T-helper 2 cell treated with Interferon-gamma antibody and Interleukin-4, amounts not matched to agents 5 μg/mL and 100 μg/mL, for 36 hours (primary cell): ENCODE data around the gene HDGFL2.

ENCODE experiments used
- DNase-seq: peaks from one replicate; pipeline ENCODE4 v3.0.0; 2021; ENCODE audit warnings: low spot score
- H3K27ac Mint-ChIP-seq: one replicate; pipeline ENCODE4 v1.8.0; 2021; ENCODE audit warnings: mild to moderate bottlenecking, mixed read lengths
- H3K27me3 Mint-ChIP-seq: one replicate; pipeline ENCODE4 v1.8.0; 2021; ENCODE audit warnings: low read depth, mixed read lengths
- H3K36me3 Mint-ChIP-seq: one replicate; pipeline ENCODE4 v1.8.0; 2021; ENCODE audit warnings: low read depth, mixed read lengths
- H3K4me1 Mint-ChIP-seq: one replicate; pipeline ENCODE4 v1.8.0; 2021; ENCODE audit warnings: low read depth, mixed read lengths
- H3K4me3 Mint-ChIP-seq: one replicate; pipeline ENCODE4 v1.8.0; 2022; ENCODE audit warnings: mild to moderate bottlenecking, moderate library complexity, mixed read lengths
- H3K9me3 Mint-ChIP-seq: one replicate; pipeline ENCODE4 v1.8.0; 2021; ENCODE audit warnings: mixed read lengths

Gene HDGFL2

DNA sequence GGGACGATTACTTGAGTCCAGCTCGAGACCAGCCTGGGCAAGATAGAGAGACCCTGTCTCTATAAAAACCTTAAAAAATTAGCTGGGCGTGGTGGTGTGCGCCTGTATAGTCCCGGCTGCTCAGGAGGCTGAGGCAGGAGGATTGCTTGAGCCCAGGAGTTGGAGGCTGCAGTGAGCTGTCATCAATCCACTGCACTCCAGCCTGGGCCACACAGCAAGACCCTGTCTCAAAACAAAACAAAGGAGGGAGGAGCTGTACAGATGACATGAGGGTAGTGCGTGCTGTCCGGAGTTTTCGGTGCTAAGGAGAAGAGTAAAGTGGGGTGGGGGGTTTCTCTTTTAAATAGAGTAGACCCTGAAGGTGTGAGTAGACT, 22.6 kb downstream of the HDGFL2 start:
- Mint-ChIP-seq H3K36me3 (peaks cover 14% of the 10 kb centered on the region), H3K9me3 (no peaks in the 10 kb centered on the region), H3K27ac (no peak overlapping the region), H3K4me1 (no peaks in the 10 kb centered on the region), H3K27me3 (no peaks in the 10 kb centered on the region), H3K4me3 (no peak overlapping the region)
- no peak for DNase-seq

DNA sequence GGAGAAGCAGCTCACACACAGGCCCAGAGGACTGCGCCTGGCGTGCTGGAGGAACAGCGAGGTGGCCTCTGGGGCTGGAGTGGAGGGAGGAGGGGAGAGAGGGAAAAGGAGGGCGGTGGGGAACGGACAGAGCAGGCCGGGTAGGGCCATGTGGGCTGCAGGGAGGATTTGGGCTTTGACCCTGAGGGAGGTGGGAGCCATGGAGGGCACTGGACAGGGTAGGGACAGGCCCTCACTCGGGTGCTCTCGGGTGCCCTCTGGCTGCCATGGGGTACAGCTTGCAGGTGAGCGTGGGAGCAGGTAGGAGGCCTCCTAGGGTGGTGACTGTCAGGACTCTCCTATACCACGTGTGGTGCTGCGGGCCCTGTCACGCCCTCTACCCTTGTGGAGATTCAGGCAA, 23.4 kb downstream of the HDGFL2 start:
- no peaks in the 10 kb centered on the region for H3K9me3 Mint-ChIP-seq
- H3K27ac Mint-ChIP-seq = no peak overlapping the region
- H3K36me3 Mint-ChIP-seq = peaks cover 8% of the 10 kb centered on the region
- H3K27me3 Mint-ChIP-seq = no peaks in the 10 kb centered on the region
- no peak overlapping the region for H3K4me3 Mint-ChIP-seq
- DNase-seq = no peak
- H3K4me1 Mint-ChIP-seq = no peaks in the 10 kb centered on the region

DNA sequence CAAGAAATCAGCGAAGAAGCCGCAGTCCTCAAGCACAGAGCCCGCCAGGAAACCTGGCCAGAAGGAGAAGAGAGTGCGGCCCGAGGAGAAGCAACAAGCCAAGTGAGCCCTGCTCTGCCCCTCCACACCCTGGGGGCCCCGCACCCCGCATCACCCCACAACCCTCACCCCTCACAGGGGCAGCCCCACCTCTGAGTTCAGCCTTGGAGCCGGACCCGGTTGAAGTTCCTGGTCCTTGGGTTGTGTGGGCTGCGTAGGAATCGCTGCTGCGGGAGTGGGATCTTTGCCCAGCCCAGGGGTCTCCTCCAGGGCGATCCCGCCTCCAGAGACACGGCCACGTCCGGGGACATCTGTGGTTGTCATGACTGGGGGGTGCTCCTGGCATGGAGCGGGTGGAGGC, 24.2 kb downstream of the HDGFL2 start:
- Mint-ChIP-seq H3K4me3 (no peak overlapping the region), H3K36me3 (peaks cover 6% of the 10 kb centered on the region), H3K27me3 (no peaks in the 10 kb centered on the region), H3K27ac (no peak overlapping the region), H3K4me1 (no peaks in the 10 kb centered on the region), H3K9me3 (no peaks in the 10 kb centered on the region)
- no peak for DNase-seq

DNA sequence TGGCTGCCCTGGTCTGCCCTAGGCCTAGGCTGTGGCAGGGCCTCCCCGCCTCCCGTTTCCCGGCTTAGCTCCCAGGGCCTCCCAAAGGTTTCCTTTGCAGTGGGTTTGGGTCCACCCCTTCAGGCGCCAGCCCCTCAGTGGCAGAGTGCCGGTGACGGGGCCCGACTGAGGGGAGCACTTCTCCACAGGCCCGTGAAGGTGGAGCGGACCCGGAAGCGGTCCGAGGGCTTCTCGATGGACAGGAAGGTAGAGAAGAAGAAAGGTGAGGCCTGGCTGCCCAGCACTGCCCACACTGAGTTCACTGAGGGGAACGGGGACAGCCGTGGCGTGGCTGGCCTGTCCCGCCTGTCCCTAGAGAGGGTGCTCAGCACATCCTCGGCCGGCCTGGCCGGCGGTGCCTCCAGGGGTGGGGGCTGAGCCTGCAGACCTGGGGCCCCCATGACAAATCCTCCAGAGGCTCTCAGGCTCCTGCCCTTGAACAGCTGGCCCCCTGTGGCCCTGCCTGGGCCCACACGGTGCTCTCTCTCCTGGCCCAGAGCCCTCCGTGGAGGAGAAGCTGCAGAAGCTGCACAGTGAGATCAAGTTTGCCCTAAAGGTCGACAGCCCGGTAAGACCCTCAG, 25.8 kb downstream of the HDGFL2 start:
- DNase-seq = no peak
- Mint-ChIP-seq H3K27me3 (no peaks in the 10 kb centered on the region), H3K4me1 (no peaks in the 10 kb centered on the region), H3K27ac (no peak overlapping the region), H3K9me3 (no peaks in the 10 kb centered on the region), H3K4me3 (no peak overlapping the region), H3K36me3 (peaks cover 6% of the 10 kb centered on the region)

DNA sequence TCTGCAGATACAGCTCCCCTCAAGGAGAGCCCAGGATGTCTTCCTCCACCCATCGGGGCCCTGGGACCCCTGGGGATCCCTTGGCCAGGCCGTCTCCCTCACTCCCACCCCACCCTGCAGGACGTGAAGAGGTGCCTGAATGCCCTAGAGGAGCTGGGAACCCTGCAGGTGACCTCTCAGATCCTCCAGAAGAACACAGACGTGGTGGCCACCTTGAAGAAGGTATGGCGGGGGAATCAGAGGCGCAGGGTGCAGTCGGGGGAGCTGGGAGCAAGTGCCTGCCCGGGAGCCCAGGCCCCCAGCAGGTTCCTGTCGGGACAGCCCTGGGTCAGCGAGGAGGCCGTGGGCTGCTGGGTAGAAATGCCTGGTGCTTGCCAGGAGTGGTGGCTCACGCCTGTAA, 26.6 kb downstream of the HDGFL2 start:
- Mint-ChIP-seq H3K4me3 (no peak overlapping the region), H3K27me3 (no peaks in the 10 kb centered on the region), H3K36me3 (peaks cover 6% of the 10 kb centered on the region), H3K9me3 (no peaks in the 10 kb centered on the region), H3K4me1 (no peaks in the 10 kb centered on the region), H3K27ac (no peak overlapping the region)
- no peak for DNase-seq

DNA sequence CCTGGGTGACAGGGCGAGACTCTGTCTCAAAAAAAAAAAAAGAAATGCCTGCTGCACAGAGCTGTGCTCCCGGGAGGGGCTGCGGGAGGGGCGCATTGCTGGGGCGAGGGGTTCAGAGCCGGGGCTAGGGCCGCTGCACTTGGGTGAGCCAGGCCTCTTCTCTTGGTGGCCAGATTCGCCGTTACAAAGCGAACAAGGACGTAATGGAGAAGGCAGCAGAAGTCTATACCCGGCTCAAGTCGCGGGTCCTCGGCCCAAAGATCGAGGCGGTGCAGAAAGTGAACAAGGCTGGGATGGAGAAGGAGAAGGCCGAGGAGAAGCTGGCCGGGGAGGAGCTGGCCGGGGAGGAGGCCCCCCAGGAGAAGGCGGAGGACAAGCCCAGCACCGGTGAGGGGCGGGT, 27.2 kb downstream of the HDGFL2 start:
- H3K27me3 Mint-ChIP-seq = no peaks in the 10 kb centered on the region
- H3K4me3 Mint-ChIP-seq = no peak overlapping the region
- no peak overlapping the region for H3K27ac Mint-ChIP-seq
- H3K9me3 Mint-ChIP-seq = no peaks in the 10 kb centered on the region
- peaks cover 6% of the 10 kb centered on the region for H3K36me3 Mint-ChIP-seq
- H3K4me1 Mint-ChIP-seq = no peaks in the 10 kb centered on the region
- no peak for DNase-seq

DNA sequence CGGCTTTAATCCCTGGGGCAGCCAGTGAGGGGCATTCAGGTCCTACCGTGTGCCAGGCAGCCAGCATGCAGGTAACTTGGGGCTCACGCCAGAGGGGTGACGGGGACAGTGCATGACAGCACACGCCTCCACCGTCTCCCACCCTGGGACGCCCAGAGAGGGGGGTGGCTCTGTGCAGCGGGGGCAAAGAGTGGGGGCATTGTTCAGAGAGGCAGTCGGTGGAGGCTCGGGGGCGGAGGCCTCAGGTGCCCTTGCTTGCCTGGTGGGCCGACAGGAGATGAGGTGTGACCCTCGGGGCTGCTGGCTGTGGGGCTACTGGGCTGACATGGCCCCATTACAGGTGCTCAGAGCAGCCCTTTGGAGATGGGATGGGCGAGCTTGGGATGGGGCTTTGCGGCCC, 27.8 kb downstream of the HDGFL2 start:
- peaks cover 6% of the 10 kb centered on the region for H3K36me3 Mint-ChIP-seq
- no peaks in the 10 kb centered on the region for H3K4me1 Mint-ChIP-seq
- H3K9me3 Mint-ChIP-seq = no peaks in the 10 kb centered on the region
- no peak overlapping the region for H3K4me3 Mint-ChIP-seq
- no peak for DNase-seq
- H3K27ac Mint-ChIP-seq = no peak overlapping the region
- no peaks in the 10 kb centered on the region for H3K27me3 Mint-ChIP-seq

DNA sequence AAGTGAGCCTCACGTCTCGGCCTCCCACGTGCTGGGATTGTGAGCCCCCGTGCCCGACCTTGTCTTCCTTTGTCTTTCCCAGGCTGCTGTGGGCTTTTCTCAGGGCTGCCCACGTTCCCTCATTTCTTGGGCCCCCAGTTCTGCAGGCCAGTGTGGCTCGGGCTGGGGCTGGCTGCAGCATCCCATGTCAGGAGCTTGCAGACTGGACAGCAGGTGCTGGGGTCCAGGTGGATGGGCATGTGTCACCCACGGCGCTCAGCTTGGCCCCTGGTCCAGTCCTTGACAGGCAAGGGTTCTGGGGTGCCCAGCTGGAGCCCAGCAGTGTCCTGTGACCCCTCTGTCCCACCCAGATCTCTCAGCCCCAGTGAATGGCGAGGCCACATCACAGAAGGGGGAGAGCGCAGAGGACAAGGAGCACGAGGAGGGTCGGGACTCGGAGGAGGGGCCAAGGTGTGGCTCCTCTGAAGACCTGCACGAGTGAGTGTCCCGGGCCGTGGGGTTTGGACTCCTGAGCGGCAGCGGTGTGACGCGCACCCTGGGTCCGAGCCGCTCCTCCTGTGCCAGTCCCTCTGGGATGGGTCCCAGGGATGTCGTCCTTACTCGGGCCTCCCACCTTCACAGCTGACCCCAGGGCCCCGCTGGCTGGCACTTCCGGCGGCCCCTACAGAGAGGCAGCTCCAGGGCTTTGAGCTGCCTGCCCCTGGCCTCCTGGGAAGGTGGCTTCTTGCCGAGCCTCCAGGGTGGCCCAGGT, 28.9 kb downstream of the HDGFL2 start:
- no peaks in the 10 kb centered on the region for H3K4me1 Mint-ChIP-seq
- H3K9me3 Mint-ChIP-seq = no peaks in the 10 kb centered on the region
- DNase-seq = no peak
- H3K27me3 Mint-ChIP-seq = no peaks in the 10 kb centered on the region
- no peak overlapping the region for H3K27ac Mint-ChIP-seq
- H3K36me3 Mint-ChIP-seq = peaks cover 1% of the 10 kb centered on the region
- H3K4me3 Mint-ChIP-seq = no peak overlapping the region

DNA sequence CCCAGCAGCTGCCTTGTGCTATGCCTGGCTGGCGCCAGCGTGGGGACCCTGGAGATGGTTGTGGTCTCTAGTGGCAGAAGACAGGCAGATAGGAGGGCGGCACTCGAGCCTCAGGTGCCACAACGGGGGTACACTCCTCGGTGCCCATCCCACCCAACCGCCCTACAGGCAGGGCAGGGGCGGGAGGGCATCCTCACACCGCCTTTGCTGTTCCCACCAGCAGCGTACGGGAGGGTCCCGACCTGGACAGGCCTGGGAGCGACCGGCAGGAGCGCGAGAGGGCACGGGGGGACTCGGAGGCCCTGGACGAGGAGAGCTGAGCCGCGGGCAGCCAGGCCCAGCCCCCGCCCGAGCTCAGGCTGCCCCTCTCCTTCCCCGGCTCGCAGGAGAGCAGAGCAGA, 29.6 kb downstream of the HDGFL2 start:
- H3K27me3 Mint-ChIP-seq = no peaks in the 10 kb centered on the region
- no peaks in the 10 kb centered on the region for H3K9me3 Mint-ChIP-seq
- DNase-seq = no peak
- no peak overlapping the region for H3K27ac Mint-ChIP-seq
- H3K4me3 Mint-ChIP-seq = no peak overlapping the region
- peaks cover 4% of the 10 kb centered on the region for H3K36me3 Mint-ChIP-seq
- H3K4me1 Mint-ChIP-seq = peaks cover 4% of the 10 kb centered on the region

DNA sequence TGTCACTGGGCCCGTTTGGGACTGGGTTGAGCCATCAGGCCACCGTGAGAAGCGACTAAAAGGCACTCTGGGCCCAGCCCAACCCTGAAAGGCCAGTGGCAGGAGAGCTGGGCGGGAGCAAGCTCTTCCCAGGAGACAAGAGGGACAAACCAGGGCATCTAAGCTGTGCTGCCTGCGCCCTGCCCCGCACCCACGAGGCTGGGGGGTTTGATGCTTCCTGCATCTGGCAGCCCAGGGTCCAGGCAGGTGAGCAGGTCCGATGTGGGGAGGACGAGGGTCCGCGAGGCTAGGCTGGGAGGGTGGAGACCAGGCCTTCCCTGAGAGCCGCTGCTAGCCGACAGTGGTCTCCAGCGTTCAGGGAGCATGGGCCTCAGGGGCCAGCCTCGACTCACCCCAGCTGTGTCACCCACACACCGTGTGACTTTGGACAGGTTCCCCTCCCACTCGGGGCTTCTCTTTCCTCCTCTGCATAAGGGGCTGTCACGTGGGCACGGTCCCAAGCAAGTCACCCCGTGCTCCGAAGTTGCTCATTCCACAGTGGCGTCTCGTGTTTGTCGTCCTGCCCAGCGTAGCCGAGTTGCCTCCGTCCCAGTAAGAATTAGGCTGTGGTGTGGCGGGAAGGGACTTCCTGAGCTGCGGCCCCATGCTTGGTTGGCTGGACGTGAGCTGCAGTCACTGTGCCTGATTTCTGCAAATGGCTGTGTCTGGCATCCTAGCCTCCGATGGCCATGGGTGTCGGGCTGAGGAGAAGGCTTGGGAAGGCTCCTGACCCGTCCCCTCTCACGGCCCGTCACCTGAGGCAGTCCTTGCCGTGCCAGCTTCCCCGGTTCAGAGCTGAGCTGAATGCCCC, 30.4 kb downstream of the HDGFL2 start:
- no peak overlapping the region for H3K27ac Mint-ChIP-seq
- H3K36me3 Mint-ChIP-seq = peaks cover 4% of the 10 kb centered on the region
- no peak overlapping the region for H3K4me3 Mint-ChIP-seq
- H3K27me3 Mint-ChIP-seq = no peaks in the 10 kb centered on the region
- peaks cover 4% of the 10 kb centered on the region for H3K4me1 Mint-ChIP-seq
- no peaks in the 10 kb centered on the region for H3K9me3 Mint-ChIP-seq
- DNase-seq = no peak

DNA sequence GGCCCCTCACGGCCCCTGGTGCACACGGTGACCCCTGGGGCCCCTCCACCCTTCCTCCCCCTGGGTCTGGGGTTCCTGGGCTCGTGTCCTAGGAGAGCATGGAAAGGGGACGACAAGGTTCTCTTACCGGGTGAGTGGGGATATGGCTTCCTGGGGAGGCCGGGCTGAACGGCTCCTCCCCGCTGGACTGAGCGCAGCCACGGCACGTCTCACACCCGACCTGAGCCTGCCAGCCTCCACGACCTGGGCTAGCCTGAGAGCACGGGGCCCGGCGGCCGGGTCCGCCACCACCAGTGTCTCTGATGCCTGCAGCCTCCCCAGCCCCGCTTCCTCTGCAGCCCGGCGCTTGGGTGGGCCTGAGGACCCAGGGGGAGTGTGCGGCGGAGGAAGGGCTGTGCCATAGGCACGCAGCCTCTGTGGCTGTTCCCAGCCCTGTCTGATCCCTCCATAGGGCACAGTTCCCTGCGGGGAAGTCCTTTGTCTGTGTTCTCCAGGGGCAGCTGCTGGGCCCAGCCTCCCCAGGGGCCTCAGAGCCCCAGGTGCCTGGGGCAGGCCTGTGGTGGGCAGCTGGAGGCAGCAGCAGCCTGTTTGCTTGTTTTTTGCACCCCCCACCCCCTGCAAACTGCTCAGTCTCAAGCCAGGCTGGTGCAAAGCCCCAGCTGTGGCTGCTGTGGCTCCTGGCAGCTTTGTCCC, 31.2 kb downstream of the HDGFL2 start:
- Mint-ChIP-seq H3K4me1 (peaks cover 4% of the 10 kb centered on the region), H3K9me3 (no peaks in the 10 kb centered on the region), H3K4me3 (no peak overlapping the region), H3K27ac (no peak overlapping the region), H3K27me3 (no peaks in the 10 kb centered on the region), H3K36me3 (peaks cover 4% of the 10 kb centered on the region)
- DNase-seq = no peak

DNA sequence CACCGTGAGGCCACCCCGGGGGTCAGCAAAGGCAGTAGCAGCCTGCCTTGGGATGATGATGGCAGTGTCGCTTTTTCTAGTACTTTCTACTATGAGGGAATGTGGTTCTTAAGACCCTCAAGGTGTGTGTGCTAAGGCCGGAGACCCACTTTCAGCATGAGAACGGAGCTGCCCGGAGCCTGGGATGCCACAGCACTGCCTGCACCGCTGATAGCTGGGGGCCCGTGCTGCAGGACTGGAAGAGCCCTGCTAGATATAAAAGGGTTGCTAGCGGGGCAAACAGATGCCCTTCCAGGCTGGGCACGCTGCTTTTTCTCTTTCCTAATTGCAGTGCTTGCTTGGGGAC, 31.7 kb downstream of the HDGFL2 start:
- Mint-ChIP-seq H3K27ac (no peak overlapping the region), H3K4me1 (peaks cover 4% of the 10 kb centered on the region), H3K4me3 (no peak overlapping the region), H3K27me3 (no peaks in the 10 kb centered on the region), H3K36me3 (peaks cover 4% of the 10 kb centered on the region), H3K9me3 (no peaks in the 10 kb centered on the region)
- no peak for DNase-seq

DNA sequence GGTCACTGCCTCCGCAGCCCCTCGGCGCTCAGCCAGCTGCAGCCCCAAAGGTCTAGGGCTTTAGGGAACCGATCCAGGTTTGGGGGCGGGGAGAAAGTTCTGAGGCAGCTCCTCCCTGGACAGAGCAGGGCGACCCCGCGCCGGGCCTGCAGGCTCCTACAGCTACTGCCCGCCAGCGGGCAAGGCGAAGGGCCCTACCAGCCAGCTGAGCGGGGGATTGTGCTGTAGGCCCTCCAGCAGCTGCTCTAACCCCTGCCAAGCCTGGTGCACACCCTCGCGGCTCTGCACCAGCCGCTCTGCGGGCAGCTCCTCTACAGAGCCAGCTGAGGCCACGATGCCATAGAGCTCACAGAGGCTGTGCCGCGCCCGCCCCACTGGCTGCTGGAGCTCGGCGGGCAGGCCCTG, 32.2 kb downstream of the HDGFL2 start:
- H3K27ac Mint-ChIP-seq = no peak overlapping the region
- H3K4me1 Mint-ChIP-seq = peaks cover 4% of the 10 kb centered on the region
- no peak for DNase-seq
- H3K9me3 Mint-ChIP-seq = no peaks in the 10 kb centered on the region
- H3K36me3 Mint-ChIP-seq = peaks cover 4% of the 10 kb centered on the region
- no peaks in the 10 kb centered on the region for H3K27me3 Mint-ChIP-seq
- H3K4me3 Mint-ChIP-seq = no peak overlapping the region
